Dendritic cell treated with granulocyte-macrophage colony-stimulating factor and Interleukin-4, amounts not matched to agents 40 ng/mL and 50 ng/mL, for 4 days (primary cell): ENCODE data around the gene TOR2A.
"Not testable (repeated sequence)": the region's sequence is repeated elsewhere in the genome, so short reads cannot be mapped to it uniquely, and the experiment has no call there.

Source experiments
- H3K27ac Mint-ChIP-seq: one replicate; pipeline ENCODE4 v1.8.0; 2022; ENCODE audit warnings: mild to moderate bottlenecking, mixed read lengths
- H3K27me3 Mint-ChIP-seq: one replicate; pipeline ENCODE4 v1.8.0; 2022; ENCODE audit warnings: mild to moderate bottlenecking, mixed read lengths
- H3K36me3 Mint-ChIP-seq: one replicate; pipeline ENCODE4 v1.8.0; 2022; ENCODE audit warnings: low read depth, mixed read lengths
- H3K4me1 Mint-ChIP-seq: one replicate; pipeline ENCODE4 v1.8.0; 2022; ENCODE audit warnings: low read depth, mixed read lengths
- H3K4me3 Mint-ChIP-seq: one replicate; pipeline ENCODE4 v1.8.0; 2022; ENCODE audit warnings: mild to moderate bottlenecking, moderate library complexity, mixed read lengths
- H3K9me3 Mint-ChIP-seq: one replicate; pipeline ENCODE4 v1.8.0; 2022; ENCODE audit warnings: mixed read lengths
- intact Hi-C: fragments of 100-400 bp; cut with micrococcal nuclease; formaldehyde crosslinking; loops from one replicate; pipeline ENCODE4 v1.15.0; 2022

The TOR2A gene

GRCh38 chr9:127761061-127761460, 26.0 kb upstream of the TOR2A start:
- Mint-ChIP-seq H3K4me3 (no peak overlapping the region), H3K36me3 (peaks cover 35% of the 10 kb centered on the region), H3K27me3 (no peaks in the 10 kb centered on the region), H3K27ac (peak overlapping the region; percentile 86), H3K4me1 (peaks cover 56% of the 10 kb centered on the region), H3K9me3 (no peaks in the 10 kb centered on the region)
- intact Hi-C loops = loop anchor here (5.0 kb wide), 1 partner anchor 36 kb away; no protein-coding TSS in a partner anchor

GRCh38 chr9:127758843-127759242, 23.7 kb upstream of the TOR2A start:
- Mint-ChIP-seq H3K27ac (no peak overlapping the region), H3K4me1 (peaks cover 45% of the 10 kb centered on the region), H3K27me3 (no peaks in the 10 kb centered on the region), H3K36me3 (peaks cover 27% of the 10 kb centered on the region), H3K4me3 (no peak overlapping the region), H3K9me3 (no peaks in the 10 kb centered on the region)
- intact Hi-C loops = no loop called here

GRCh38 chr9:127756776-127757175, 21.7 kb upstream of the TOR2A start:
- H3K9me3 Mint-ChIP-seq, H3K27ac Mint-ChIP-seq, H3K27me3 Mint-ChIP-seq, H3K4me3 Mint-ChIP-seq, intact Hi-C loops: not testable (repeated sequence)
- H3K4me1 Mint-ChIP-seq = peaks cover 38% of the 10 kb centered on the region
- peaks cover 38% of the 10 kb centered on the region for H3K36me3 Mint-ChIP-seq

GRCh38 chr9:127756233-127756632, 21.1 kb upstream of the TOR2A start:
- H3K36me3 Mint-ChIP-seq = peaks cover 40% of the 10 kb centered on the region
- peaks cover 33% of the 10 kb centered on the region for H3K4me1 Mint-ChIP-seq

GRCh38 chr9:127755061-127756060, 20.3 kb upstream of the TOR2A start:
- intact Hi-C loops = no loop called here
- Mint-ChIP-seq H3K36me3 (peaks cover 44% of the 10 kb centered on the region), H3K4me3 (no peak overlapping the region), H3K4me1 (peaks cover 29% of the 10 kb centered on the region), H3K27ac (no peak overlapping the region), H3K27me3 (no peaks in the 10 kb centered on the region), H3K9me3 (no peaks in the 10 kb centered on the region)

More at GRCh38 chr9:127756233-127756632, 21.1 kb upstream of the TOR2A start:
- intact Hi-C loops = no loop called here
- no peaks in the 10 kb centered on the region for H3K9me3 Mint-ChIP-seq
- no peaks in the 10 kb centered on the region for H3K27me3 Mint-ChIP-seq
- H3K4me3 Mint-ChIP-seq = no peak overlapping the region
- H3K27ac Mint-ChIP-seq = no peak overlapping the region

GRCh38 chr9:127754099-127755060, 19.3 kb upstream of the TOR2A start:
- no peak overlapping the region for H3K4me3 Mint-ChIP-seq
- intact Hi-C loops = no loop called here
- H3K27me3 Mint-ChIP-seq = no peaks in the 10 kb centered on the region
- H3K9me3 Mint-ChIP-seq = no peaks in the 10 kb centered on the region
- H3K4me1 Mint-ChIP-seq = peaks cover 29% of the 10 kb centered on the region
- H3K36me3 Mint-ChIP-seq = peaks cover 54% of the 10 kb centered on the region
- no peak overlapping the region for H3K27ac Mint-ChIP-seq

- Mint-ChIP-seq H3K27me3 (no peaks in the 10 kb centered on the region), H3K4me1 (peaks cover 26% of the 10 kb centered on the region), H3K36me3 (peaks cover 56% of the 10 kb centered on the region), H3K27ac (no peak overlapping the region), H3K4me3 (no peak overlapping the region), H3K9me3 (no peaks in the 10 kb centered on the region)
- intact Hi-C loops = no loop called here
Observed at GRCh38 chr9:127753622-127754021, 18.5 kb upstream of the TOR2A start.

GRCh38 chr9:127753148-127753547, 18.1 kb upstream of the TOR2A start:
- Mint-ChIP-seq H3K27ac (no peak overlapping the region), H3K27me3 (no peaks in the 10 kb centered on the region), H3K36me3 (peaks cover 57% of the 10 kb centered on the region), H3K4me3 (no peak overlapping the region), H3K9me3 (no peaks in the 10 kb centered on the region), H3K4me1 (peaks cover 23% of the 10 kb centered on the region)
- intact Hi-C loops = no loop called here

- Mint-ChIP-seq H3K27me3 (no peaks in the 10 kb centered on the region), H3K4me3 (no peak overlapping the region), H3K36me3 (peaks cover 74% of the 10 kb centered on the region), H3K9me3 (no peaks in the 10 kb centered on the region), H3K27ac (no peak overlapping the region), H3K4me1 (peaks cover 23% of the 10 kb centered on the region)
- intact Hi-C loops = no loop called here
Observed at GRCh38 chr9:127751269-127752054, 16.4 kb upstream of the TOR2A start.

- peaks cover 87% of the 10 kb centered on the region for H3K36me3 Mint-ChIP-seq
Observed at GRCh38 chr9:127749090-127749787, 14.1 kb upstream of the TOR2A start.

GRCh38 chr9:127746959-127747569, 12.0 kb upstream of the TOR2A start:
- no peaks in the 10 kb centered on the region for H3K27me3 Mint-ChIP-seq
- no peaks in the 10 kb centered on the region for H3K9me3 Mint-ChIP-seq
- no peak overlapping the region for H3K27ac Mint-ChIP-seq
- H3K4me3 Mint-ChIP-seq = no peak overlapping the region
- H3K4me1 Mint-ChIP-seq = peaks cover 4% of the 10 kb centered on the region
- intact Hi-C loops = no loop called here
- peaks cover 94% of the 10 kb centered on the region for H3K36me3 Mint-ChIP-seq

More at GRCh38 chr9:127749090-127749787, 14.1 kb upstream of the TOR2A start:
- Mint-ChIP-seq H3K27ac (no peak overlapping the region), H3K27me3 (no peaks in the 10 kb centered on the region), H3K4me3 (no peak overlapping the region), H3K4me1 (peaks cover 18% of the 10 kb centered on the region), H3K9me3 (no peaks in the 10 kb centered on the region)
- intact Hi-C loops = no loop called here

- Mint-ChIP-seq H3K27ac (no peak overlapping the region), H3K4me3 (no peak overlapping the region), H3K4me1 (peaks cover 9% of the 10 kb centered on the region), H3K36me3 (peaks cover 89% of the 10 kb centered on the region), H3K27me3 (no peaks in the 10 kb centered on the region), H3K9me3 (no peaks in the 10 kb centered on the region)
- intact Hi-C loops = no loop called here
Observed at GRCh38 chr9:127744398-127745110, 9.5 kb upstream of the TOR2A start.
